Esophagus muscularis mucosa (tissue), 4 donors: ENCODE results near the gene ZNF366. TPM values are rescaled to one million over a fixed set of nuclear protein-coding genes. Genes with fewer than 3 reads are reported as not detected.

Experiments used
- DNase-seq: peaks from one replicate; pipeline ENCODE4 v3.0.0-alpha.2; 2017; ENCODE audit errors: extremely low spot score
- H3K27ac ChIP-seq, 4 donors: fragments of 200-600 bp; sonication (generic); replicated peaks in 1 of 4; 1 replicate in 3 of 4; 2 replicates in 1 of 4; pipeline ENCODE4 v1.5.1; 2016 to 2019; ENCODE audit warnings: mild to moderate bottlenecking in 1 of 4
- H3K27me3 ChIP-seq, 4 donors: fragments of 200-600 bp; sonication (generic); one replicate each; pipeline versions ENCODE4 v1.5.1 to v1.6.0; 2016 to 2019
- H3K36me3 ChIP-seq, 4 donors: fragments of 200-600 bp; sonication (generic); one replicate each; pipeline ENCODE4 v1.5.1; 2016 to 2019
- H3K4me1 ChIP-seq, 4 donors: fragments of 200-600 bp; sonication (generic); one replicate each; pipeline ENCODE4 v1.5.1; 2016 to 2019
- H3K4me3 ChIP-seq, 4 donors: fragments of 200-600 bp; sonication (generic); 1 replicate in 2 of 4; 2 replicates in 2 of 4; pipeline ENCODE4 v1.5.1; 2016 to 2019; ENCODE audit warnings: mild to moderate bottlenecking in 4 of 4, moderate library complexity in 1 of 4
- H3K9me3 ChIP-seq, 4 donors: fragments of 200-600 bp; sonication (generic); 1 replicate in 3 of 4; 2 replicates in 1 of 4; pipeline ENCODE4 v1.5.1; 2016 to 2019
- EP300 ChIP-seq: sonication (generic); formaldehyde crosslinking; IDR thresholded peaks from one replicate; pipeline ENCODE4 v1.6.1; 2017; ENCODE audit warnings: antibody characterized with exemption
- POLR2A ChIP-seq: fragments of 450-650 bp; IDR thresholded peaks from one replicate; pipeline ENCODE4 v1.6.1; 2017; ENCODE audit warnings: antibody characterized with exemption, moderate library complexity, mild to moderate bottlenecking, low read depth
- POLR2AphosphoS5 ChIP-seq, 2 donors: sonication (generic); formaldehyde crosslinking; IDR thresholded peaks; one replicate each; pipeline ENCODE4 v1.6.1; 2017; ENCODE audit warnings: antibody characterized with exemption in 2 of 2
- WGBS: methylation state at CpG from one replicate; pipeline ENCODE4 v1.1.5; 2018; 5-methylcytosine and 5-hydroxymethylcytosine counted together
- intact Hi-C: fragments of 100-400 bp; cut with DNase I; formaldehyde crosslinking; loops from one replicate; pipeline ENCODE4 v1.15.1; 2023
- total RNA-seq, 4 donors: library from RNA; depleted of rRNA; stranded (reverse); fragments of >200 nt; gene quantifications; one replicate each; pipeline versions ENCODE4 v1.1.0 to v1.2.1, GENCODE V29; 2016
- TF ChIP-seq, protein P1 (sequence below), 3 experiments: fragments of 200-600 bp in 2 of 3; fragments of 450-650 bp in 1 of 3; sonication (generic) in 2 of 3; IDR thresholded peaks; one replicate each; pipeline ENCODE4 v1.5.1; 2017 to 2019; ENCODE audit warnings: antibody characterized with exemption in 3 of 3, mild to moderate bottlenecking in 2 of 3, moderate library complexity in 1 of 3

The ZNF366 gene, protein sequence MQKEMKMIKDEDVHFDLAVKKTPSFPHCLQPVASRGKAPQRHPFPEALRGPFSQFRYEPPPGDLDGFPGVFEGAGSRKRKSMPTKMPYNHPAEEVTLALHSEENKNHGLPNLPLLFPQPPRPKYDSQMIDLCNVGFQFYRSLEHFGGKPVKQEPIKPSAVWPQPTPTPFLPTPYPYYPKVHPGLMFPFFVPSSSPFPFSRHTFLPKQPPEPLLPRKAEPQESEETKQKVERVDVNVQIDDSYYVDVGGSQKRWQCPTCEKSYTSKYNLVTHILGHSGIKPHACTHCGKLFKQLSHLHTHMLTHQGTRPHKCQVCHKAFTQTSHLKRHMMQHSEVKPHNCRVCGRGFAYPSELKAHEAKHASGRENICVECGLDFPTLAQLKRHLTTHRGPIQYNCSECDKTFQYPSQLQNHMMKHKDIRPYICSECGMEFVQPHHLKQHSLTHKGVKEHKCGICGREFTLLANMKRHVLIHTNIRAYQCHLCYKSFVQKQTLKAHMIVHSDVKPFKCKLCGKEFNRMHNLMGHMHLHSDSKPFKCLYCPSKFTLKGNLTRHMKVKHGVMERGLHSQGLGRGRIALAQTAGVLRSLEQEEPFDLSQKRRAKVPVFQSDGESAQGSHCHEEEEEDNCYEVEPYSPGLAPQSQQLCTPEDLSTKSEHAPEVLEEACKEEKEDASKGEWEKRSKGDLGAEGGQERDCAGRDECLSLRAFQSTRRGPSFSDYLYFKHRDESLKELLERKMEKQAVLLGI
- total RNA-seq: 10 to 100 TPM in 1 of 4 donors, 1 to 10 TPM in 3; 3.1 to 11.1 (median 5.0) TPM

DNA sequence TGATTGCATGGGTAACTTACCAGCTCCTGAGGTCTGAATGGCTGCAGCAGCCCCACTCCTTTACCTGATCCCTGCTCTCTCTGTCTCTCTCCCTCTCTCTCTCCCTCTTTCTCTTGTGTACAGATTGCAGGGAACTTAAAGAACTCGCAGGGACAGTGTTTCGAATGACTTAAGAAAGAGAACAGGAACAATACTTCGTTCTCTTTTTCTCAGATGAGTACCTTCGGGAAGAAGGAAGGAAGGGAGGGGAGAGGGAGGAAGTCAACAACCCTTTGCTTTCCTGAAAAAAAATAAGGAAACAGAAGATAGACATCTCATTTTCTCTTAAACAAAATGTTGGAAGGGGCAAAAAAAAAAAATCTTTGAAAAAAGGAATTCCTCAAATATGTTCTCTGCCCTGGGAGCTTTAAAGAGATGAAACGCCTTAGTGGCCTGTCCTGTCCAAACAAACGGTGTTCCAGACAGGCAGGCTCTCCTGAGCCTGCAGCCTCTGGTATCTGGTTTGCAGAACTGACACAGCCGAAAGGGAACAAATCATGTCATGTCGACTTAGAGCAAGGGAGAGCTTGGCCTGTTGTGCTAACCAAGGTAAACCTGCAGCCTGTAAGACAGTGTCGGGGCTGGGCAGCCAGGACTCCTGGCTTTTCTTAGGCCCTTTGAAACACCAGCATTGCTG is at the start of gene ZNF366:
ZNF366 (minus strand) TSS at position 180 of the 676 bp plus-strand sequence. CDS start 45,914 bp downstream, outside the sequence.
- Histone ChIP-seq H3K27me3 (no peaks in the 10 kb centered on the region), H3K36me3 (no peaks in the 10 kb centered on the region), H3K4me3 (peak within 1 kb of the TSS; percentile 10 to 34 (median 28)), H3K4me1 (peaks cover 34 to 52% (median 40%) of the 10 kb centered on the region in 4 donors), H3K27ac (peak within 1 kb of the TSS; percentile 28 to 63 (median 38)), H3K9me3 (no peaks in the 10 kb centered on the region)
- intact Hi-C loops: no loop called here
- 46% methylated on average over 8 of the region's 9 CpGs for WGBS
- no peak for TF ChIP-seq EP300
- peak in 1 of 2 donors; percentile 18 for TF ChIP-seq POLR2AphosphoS5 (IDR thresholded peaks at IDR 0.05)
- no peak for TF ChIP-seq POLR2A
- DNase-seq: peak; percentile 78

- peak overlapping the region; percentile 48 to 57 (median 52) for H3K4me3 ChIP-seq
- intact Hi-C loops: no loop called here
- no peaks in the 10 kb centered on the region for H3K9me3 ChIP-seq
- WGBS: 11% methylated on average over 31 of the region's 42 CpGs
- peak; percentile 28 to 38 for TF ChIP-seq POLR2AphosphoS5 (IDR thresholded peaks at IDR 0.05)
- TF ChIP-seq EP300: no peak
- TF ChIP-seq, protein P1, sequence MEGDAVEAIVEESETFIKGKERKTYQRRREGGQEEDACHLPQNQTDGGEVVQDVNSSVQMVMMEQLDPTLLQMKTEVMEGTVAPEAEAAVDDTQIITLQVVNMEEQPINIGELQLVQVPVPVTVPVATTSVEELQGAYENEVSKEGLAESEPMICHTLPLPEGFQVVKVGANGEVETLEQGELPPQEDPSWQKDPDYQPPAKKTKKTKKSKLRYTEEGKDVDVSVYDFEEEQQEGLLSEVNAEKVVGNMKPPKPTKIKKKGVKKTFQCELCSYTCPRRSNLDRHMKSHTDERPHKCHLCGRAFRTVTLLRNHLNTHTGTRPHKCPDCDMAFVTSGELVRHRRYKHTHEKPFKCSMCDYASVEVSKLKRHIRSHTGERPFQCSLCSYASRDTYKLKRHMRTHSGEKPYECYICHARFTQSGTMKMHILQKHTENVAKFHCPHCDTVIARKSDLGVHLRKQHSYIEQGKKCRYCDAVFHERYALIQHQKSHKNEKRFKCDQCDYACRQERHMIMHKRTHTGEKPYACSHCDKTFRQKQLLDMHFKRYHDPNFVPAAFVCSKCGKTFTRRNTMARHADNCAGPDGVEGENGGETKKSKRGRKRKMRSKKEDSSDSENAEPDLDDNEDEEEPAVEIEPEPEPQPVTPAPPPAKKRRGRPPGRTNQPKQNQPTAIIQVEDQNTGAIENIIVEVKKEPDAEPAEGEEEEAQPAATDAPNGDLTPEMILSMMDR (IDR thresholded peaks at IDR 0.05): peak in 1 of 3 experiments; percentile 19
- TF ChIP-seq POLR2A: no peak
- H3K4me1 ChIP-seq: peaks cover 20 to 24% (median 22%) of the 10 kb centered on the region in 4 donors
- H3K27me3 ChIP-seq: no peaks in the 10 kb centered on the region
- DNase-seq: no peak
- H3K27ac ChIP-seq: peak overlapping the region; percentile 68 to 79 (median 72)
- H3K36me3 ChIP-seq: no peaks in the 10 kb centered on the region
Observed at GRCh38 chr5:72556351-72557166, 49.3 kb upstream of the ZNF366 start.

- 64% methylated on average over 1 of the region's 1 CpG for WGBS
- no peak for DNase-seq
- peak overlapping the region; percentile 68 to 79 (median 72) for H3K27ac ChIP-seq
- intact Hi-C loops: no loop called here
- H3K27me3 ChIP-seq: no peaks in the 10 kb centered on the region
- H3K9me3 ChIP-seq: no peaks in the 10 kb centered on the region
- peak overlapping the region in 1 of 4 donors; percentile 54 for H3K4me3 ChIP-seq
- H3K36me3 ChIP-seq: no peaks in the 10 kb centered on the region
- peaks cover 20 to 24% (median 22%) of the 10 kb centered on the region in 4 donors for H3K4me1 ChIP-seq
- TF ChIP-seq, protein P1 (IDR thresholded peaks at IDR 0.05): no peak
- TF ChIP-seq POLR2AphosphoS5 (IDR thresholded peaks at IDR 0.05) (no peak), POLR2A (no peak), EP300 (no peak)
Observed at GRCh38 chr5:72555871-72556270, 48.7 kb upstream of the ZNF366 start.

- DNase-seq: no peak
- Histone ChIP-seq H3K4me3 (no peak overlapping the region), H3K27me3 (no peaks in the 10 kb centered on the region), H3K36me3 (no peaks in the 10 kb centered on the region), H3K9me3 (no peaks in the 10 kb centered on the region), H3K4me1 (peaks cover 20 to 24% (median 22%) of the 10 kb centered on the region in 4 donors), H3K27ac (no peak overlapping the region)
- 100% methylated on average over 1 of the region's 1 CpG for WGBS
- TF ChIP-seq POLR2A (no peak), POLR2AphosphoS5 (IDR thresholded peaks at IDR 0.05) (no peak), EP300 (no peak)
- TF ChIP-seq, protein P1 (IDR thresholded peaks at IDR 0.05): no peak
- intact Hi-C loops: no loop called here
Observed at GRCh38 chr5:72554897-72555296, 47.7 kb upstream of the ZNF366 start.
